Testis (tissue), 2 donors: ENCODE measurements around the gene USE1.

Experiments
- POLR2A ChIP-seq: fragments of 450-650 bp; IDR thresholded peaks from one replicate; pipeline ENCODE4 v1.6.1; 2017; ENCODE audit warnings: antibody characterized with exemption, mild to moderate bottlenecking, moderate library complexity
- TF ChIP-seq, protein P1 (sequence below), 3 experiments: fragments of 450-650 bp in 2 of 3; fragments of 200-600 bp in 1 of 3; sonication (generic) in 1 of 3; IDR thresholded peaks; one replicate each; pipeline ENCODE4 v1.5.1; 2016 to 2019; ENCODE audit warnings: antibody characterized with exemption in 3 of 3, mild to moderate bottlenecking in 2 of 3, moderate library complexity in 1 of 3

DNA sequence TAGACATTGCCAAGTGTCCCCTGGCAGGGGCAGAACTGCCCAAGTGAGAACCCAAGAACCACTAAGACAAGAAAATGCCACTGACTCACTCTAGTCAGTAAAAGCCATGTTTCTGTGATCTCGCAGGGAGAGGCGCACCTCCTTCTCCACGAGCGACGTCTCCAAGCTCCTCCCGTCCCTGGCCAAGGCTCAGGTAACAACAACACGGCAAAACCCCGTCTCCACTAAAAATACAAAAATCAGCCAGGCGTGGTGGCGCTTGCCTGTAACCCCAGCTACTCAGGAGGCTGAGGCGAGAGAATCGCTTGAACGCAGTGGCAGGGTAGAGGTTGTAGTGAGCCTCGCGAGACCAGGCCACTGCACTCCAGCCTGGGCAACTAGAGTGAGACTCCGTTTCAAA, 17.5 kb upstream of the USE1 start:
- TF ChIP-seq, protein P1, sequence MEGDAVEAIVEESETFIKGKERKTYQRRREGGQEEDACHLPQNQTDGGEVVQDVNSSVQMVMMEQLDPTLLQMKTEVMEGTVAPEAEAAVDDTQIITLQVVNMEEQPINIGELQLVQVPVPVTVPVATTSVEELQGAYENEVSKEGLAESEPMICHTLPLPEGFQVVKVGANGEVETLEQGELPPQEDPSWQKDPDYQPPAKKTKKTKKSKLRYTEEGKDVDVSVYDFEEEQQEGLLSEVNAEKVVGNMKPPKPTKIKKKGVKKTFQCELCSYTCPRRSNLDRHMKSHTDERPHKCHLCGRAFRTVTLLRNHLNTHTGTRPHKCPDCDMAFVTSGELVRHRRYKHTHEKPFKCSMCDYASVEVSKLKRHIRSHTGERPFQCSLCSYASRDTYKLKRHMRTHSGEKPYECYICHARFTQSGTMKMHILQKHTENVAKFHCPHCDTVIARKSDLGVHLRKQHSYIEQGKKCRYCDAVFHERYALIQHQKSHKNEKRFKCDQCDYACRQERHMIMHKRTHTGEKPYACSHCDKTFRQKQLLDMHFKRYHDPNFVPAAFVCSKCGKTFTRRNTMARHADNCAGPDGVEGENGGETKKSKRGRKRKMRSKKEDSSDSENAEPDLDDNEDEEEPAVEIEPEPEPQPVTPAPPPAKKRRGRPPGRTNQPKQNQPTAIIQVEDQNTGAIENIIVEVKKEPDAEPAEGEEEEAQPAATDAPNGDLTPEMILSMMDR (IDR thresholded peaks at IDR 0.05): no peak
- no peak for TF ChIP-seq POLR2A
